IPS-18a (cell line): Measurements from ENCODE around the gene SUOX.
A peak's percentile ranks its signal among the peaks of the same experiment; 100 is the strongest.
"Not testable (repeated sequence)": the region's sequence is repeated elsewhere in the genome, so short reads cannot be mapped to it uniquely, and the experiment has no call there.

ENCODE experiments used
- H3K27ac ChIP-seq: one replicate; pipeline ENCODE4 v1.5.1; 2013; ENCODE audit warnings: low read length
- H3K27me3 ChIP-seq: one replicate; pipeline ENCODE4 v1.6.1; 2013; ENCODE audit warnings: mild to moderate bottlenecking, low read length; ENCODE audit not compliant: control insufficient read depth, insufficient read depth
- H3K36me3 ChIP-seq: one replicate; pipeline ENCODE4 v1.6.1; 2013; ENCODE audit warnings: low read depth, low read length; ENCODE audit not compliant: control insufficient read depth
- H3K4me1 ChIP-seq: one replicate; pipeline ENCODE4 v1.6.1; 2013; ENCODE audit warnings: low read depth, low read length; ENCODE audit not compliant: control insufficient read depth
- H3K4me3 ChIP-seq: one replicate; pipeline ENCODE4 v1.5.1; 2013; ENCODE audit warnings: low read length
- H3K9ac ChIP-seq: one replicate; pipeline ENCODE4 v1.6.1; 2013; ENCODE audit warnings: mild to moderate bottlenecking, low read length, moderate library complexity
- H3K9me3 ChIP-seq: one replicate; pipeline ENCODE4 v1.6.1; 2013; ENCODE audit warnings: low read depth, low read length; ENCODE audit not compliant: control insufficient read depth

The SUOX gene

DNA sequence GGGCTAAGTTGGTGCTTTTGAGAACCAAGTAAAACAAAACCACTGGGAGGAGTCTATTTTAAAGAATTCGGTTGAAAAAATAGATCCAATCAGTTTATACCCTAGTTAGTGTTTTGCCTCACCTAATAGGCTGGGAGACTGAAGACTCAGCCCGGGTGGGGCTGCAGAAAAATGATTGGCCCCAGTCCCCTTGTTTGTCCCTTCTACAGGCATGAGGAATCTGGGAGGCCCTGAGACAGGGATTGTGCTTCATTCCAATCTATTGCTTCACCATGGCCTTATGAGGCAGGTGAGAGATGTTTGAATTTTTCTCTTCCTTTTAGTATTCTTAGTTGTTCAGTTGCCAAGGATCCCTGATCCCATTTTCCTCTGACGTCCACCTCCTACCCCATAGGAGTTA, 25.0 kb upstream of the SUOX start:
- peaks cover 28% of the 10 kb centered on the region for H3K36me3 ChIP-seq
- H3K9ac ChIP-seq, result no peak overlapping the region
- no peaks in the 10 kb centered on the region for H3K9me3 ChIP-seq
- no peak overlapping the region for H3K27ac ChIP-seq
- H3K27me3 ChIP-seq, result no peaks in the 10 kb centered on the region
- H3K4me1 ChIP-seq, result peaks cover 8% of the 10 kb centered on the region
- H3K4me3 ChIP-seq, result no peak overlapping the region

DNA sequence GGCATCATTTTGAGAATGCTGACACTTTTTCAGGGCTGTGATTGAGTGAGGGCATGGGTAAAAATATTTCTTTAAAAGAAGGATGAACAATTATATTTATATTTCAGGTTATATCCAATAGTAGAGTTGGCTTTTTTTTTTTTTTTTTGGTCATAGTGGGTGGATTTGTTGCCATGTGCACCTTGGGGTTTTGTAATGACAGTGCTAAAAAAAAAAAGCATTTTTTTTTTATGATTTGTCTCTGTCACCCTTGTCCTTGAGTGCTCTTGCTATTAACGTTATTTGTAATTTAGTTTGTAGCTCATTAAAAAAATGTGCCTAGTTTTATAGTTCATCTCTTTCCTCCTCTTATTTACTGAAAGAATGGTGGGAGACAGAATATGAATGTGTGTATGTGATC, 24.6 kb upstream of the SUOX start:
- Histone ChIP-seq H3K27me3 (no peaks in the 10 kb centered on the region), H3K4me3 (peak overlapping the region; percentile 59), H3K9me3 (no peaks in the 10 kb centered on the region), H3K36me3 (peaks cover 28% of the 10 kb centered on the region), H3K9ac (peak overlapping the region; percentile 21), H3K27ac (no peak overlapping the region), H3K4me1 (peaks cover 8% of the 10 kb centered on the region)

DNA sequence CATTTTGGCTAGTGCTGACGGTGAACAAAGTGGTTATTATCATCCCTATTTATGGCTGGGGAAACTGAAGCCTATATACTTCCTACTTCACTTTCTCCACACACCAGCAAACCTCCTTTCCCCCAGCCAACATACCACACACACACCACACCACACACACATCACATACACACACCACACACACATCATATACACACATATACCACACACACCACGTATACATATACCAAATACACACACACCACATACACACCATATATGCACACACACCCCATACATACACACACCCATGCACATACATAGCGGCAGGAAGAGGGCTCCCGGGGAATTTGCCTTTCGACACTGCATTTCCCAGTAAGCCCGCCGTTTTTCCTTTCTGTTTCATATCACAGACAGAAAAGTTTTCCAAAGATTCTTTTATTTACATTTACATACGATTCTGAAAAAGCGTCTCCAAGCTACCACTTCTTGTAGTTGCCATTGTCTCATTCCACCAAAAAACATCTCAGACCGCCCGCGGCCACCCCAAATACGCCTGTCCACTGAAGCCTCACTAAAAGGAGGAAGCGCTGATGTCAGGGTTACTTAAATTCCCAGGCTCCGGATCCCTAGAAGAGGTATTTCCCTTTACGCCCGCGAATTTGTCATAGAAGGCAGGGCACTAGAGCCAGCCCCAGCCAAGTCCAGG, 24.0 kb upstream of the SUOX start:
- H3K4me3 ChIP-seq, result peak overlapping the region; percentile 59
- peak overlapping the region; percentile 21 for H3K9ac ChIP-seq
- peaks cover 5% of the 10 kb centered on the region for H3K4me1 ChIP-seq
- H3K36me3 ChIP-seq, result peaks cover 27% of the 10 kb centered on the region
- no peaks in the 10 kb centered on the region for H3K27me3 ChIP-seq
- no peaks in the 10 kb centered on the region for H3K9me3 ChIP-seq
- H3K27ac ChIP-seq, result no peak overlapping the region

DNA sequence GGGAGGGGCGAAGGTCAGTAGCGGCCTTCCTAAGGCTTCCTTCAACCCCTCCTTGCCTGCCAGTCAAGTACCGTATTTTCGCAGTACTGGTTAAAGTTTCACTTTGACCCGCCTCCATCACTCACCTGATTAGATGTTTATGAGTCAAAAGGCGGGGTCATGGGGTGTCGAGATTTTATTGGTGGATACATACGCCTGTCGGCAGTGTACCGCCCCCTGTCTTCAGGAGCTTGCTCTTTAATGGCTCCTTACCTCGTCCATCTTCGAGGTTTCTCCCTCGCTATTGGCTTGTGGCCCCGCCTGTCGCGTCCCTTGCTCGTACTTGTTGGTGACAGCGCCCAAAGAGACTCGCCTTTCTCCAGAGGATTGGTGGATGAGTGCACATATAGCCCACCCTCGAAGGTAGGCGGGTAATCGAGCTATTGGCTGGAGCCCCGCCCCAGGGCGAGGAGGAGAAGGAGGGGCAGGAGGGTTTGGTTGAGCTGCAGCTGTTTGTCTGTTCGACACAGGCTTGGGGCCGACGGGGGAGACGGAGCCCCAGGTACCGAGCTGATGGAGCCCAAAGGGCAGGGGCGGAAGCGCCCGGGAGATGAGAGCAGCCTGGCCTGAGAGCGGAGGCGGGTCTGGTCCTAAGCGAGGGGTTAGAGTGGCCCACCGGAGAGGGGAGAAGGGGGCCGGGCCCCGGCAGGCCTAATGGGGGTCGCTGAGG, 23.3 kb upstream of the SUOX start, which contains the start of gene RAB5B:
Gene RAB5B (plus strand): TSS at position 480 of the 709 bp plus-strand sequence. CDS start 12,883 bp downstream, outside the sequence.
- Histone ChIP-seq H3K27ac (peak within 1 kb of the TSS; percentile 10), H3K4me1 (peaks cover 5% of the 10 kb centered on the region), H3K36me3 (peaks cover 20% of the 10 kb centered on the region), H3K27me3 (no peaks in the 10 kb centered on the region), H3K4me3 (peak within 1 kb of the TSS; percentile 91), H3K9ac (peak within 1 kb of the TSS; percentile 80), H3K9me3 (no peaks in the 10 kb centered on the region)

DNA sequence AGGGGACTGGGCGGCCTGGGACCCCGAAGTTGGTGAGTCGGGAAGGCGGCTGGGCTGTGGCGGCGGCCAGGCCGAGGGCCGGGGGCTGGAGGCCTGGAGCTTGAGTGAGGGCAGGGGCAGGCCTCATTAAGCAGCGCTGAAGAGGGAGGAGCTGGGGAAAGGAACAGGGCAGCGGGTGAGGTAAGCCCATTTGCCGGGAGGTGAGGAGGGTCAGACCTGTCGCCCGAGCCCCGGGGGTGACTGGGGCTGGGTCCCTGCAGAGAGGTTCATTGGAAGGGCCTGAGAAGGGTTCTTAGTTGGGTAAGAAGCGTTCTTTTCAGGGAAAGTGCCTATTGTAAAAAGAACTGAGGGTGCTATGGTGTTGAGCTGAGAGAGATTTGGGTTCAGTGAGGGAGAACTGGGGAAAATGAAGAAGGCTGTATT, 22.8 kb upstream of the SUOX start:
- H3K27me3 ChIP-seq, result no peaks in the 10 kb centered on the region
- H3K27ac ChIP-seq, result peak overlapping the region; percentile 10
- no peaks in the 10 kb centered on the region for H3K9me3 ChIP-seq
- H3K4me3 ChIP-seq, result peak overlapping the region; percentile 91
- H3K4me1 ChIP-seq, result peaks cover 5% of the 10 kb centered on the region
- H3K9ac ChIP-seq, result peak overlapping the region; percentile 80
- H3K36me3 ChIP-seq, result peaks cover 19% of the 10 kb centered on the region

DNA sequence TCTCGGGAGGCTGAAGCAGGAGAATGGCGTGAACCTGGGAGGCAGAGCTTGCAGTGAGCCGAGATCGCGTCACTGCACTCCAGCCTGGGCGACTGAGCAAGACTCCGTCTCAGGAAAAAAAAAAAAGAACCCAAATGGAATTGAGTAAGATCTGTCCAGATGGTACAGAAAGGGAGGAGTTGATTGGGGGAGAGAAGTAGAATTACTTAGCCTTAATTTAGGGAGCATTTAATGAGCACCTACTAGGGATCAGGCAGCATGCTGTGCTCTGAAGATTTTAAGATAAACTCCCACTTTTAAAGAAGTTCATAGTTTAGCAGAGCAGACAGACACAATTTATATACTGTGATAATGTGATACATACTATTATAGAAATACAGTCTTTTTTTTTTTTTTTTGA, 18.7 kb upstream of the SUOX start:
- no peaks in the 10 kb centered on the region for H3K27me3 ChIP-seq
- H3K9ac ChIP-seq, result no peak overlapping the region
- no peaks in the 10 kb centered on the region for H3K4me1 ChIP-seq
- no peak overlapping the region for H3K27ac ChIP-seq
- no peaks in the 10 kb centered on the region for H3K9me3 ChIP-seq
- H3K36me3 ChIP-seq, result peaks cover 12% of the 10 kb centered on the region
- no peak overlapping the region for H3K4me3 ChIP-seq

DNA sequence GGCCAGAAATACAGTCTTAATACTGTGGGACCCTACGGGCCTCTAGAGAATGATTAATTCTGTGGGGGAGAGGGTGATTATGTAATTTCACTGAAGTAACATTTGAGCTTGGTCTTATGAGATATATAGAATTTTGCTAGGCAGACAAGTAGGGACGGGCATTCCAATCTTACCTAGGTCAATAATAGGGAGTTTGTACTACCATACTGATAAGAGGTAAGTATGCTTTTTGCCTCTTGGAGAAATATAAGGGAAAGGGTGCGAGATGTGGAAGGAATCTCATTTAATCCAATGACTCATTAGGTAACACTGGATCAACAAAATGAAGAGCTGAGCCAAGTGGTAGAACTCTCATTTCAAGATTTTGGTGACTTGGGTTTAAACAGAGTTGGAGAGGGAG, 18.0 kb upstream of the SUOX start:
- Histone ChIP-seq H3K27ac (no peak overlapping the region), H3K4me3 (no peak overlapping the region), H3K9me3 (no peaks in the 10 kb centered on the region), H3K36me3 (peaks cover 12% of the 10 kb centered on the region), H3K27me3 (no peaks in the 10 kb centered on the region), H3K4me1 (no peaks in the 10 kb centered on the region), H3K9ac (no peak overlapping the region)

DNA sequence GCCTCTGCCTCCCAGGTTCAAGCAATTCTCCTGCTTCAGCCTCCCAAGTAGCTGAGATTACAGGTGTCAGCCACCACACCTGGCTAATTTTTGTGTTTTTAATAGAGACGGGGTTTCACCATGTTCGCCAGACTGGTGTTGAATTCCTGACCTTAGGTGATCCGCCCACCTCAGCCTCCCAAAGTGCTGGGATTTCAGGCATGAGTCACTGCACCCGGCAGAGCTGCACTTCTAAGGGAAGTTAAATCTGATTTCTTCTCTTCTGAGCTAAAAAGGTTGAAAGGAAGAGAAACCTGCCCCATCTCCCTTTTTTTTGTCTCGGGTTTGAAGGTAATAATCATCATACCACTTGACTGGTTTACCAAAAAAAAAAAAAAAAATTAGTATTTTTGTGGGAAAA, 15.2 kb upstream of the SUOX start:
- H3K27me3 ChIP-seq, H3K4me3 ChIP-seq, H3K9ac ChIP-seq, H3K27ac ChIP-seq, H3K4me1 ChIP-seq, H3K9me3 ChIP-seq: not testable (repeated sequence)
- H3K36me3 ChIP-seq, result peaks cover 16% of the 10 kb centered on the region

DNA sequence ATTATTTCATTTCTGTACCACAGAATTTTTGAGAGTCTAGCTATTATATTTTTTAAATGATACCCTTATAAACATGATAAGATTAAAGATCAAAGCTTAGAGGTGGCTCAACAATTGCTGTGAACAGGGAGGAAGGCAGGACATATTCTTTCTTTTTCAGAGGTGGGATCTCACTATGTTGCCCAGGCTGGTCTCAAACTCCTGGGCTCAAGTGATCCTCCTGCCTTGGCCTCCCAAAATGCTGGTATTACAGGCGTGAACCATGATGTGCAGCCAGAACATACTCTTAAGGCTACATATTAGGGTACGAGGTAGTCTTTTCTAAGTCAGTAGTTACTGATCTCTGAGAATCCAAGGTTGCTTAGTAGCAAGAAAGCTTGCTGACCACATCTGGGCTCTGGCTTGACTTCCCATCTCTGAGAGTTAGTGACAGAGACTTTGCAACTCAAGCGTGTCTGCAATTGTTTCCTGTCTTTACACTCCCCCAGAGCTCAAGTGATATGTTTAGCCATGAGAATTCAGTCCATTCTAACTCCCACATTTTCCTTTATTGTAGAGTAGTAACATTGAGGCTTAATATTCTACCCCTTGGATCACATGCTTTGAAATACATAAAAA, 14.6 kb upstream of the SUOX start:
- no peak overlapping the region for H3K27ac ChIP-seq
- H3K27me3 ChIP-seq, result no peaks in the 10 kb centered on the region
- no peak overlapping the region for H3K9ac ChIP-seq
- peaks cover 16% of the 10 kb centered on the region for H3K36me3 ChIP-seq
- no peak overlapping the region for H3K4me3 ChIP-seq
- H3K9me3 ChIP-seq, result no peaks in the 10 kb centered on the region
- no peaks in the 10 kb centered on the region for H3K4me1 ChIP-seq

DNA sequence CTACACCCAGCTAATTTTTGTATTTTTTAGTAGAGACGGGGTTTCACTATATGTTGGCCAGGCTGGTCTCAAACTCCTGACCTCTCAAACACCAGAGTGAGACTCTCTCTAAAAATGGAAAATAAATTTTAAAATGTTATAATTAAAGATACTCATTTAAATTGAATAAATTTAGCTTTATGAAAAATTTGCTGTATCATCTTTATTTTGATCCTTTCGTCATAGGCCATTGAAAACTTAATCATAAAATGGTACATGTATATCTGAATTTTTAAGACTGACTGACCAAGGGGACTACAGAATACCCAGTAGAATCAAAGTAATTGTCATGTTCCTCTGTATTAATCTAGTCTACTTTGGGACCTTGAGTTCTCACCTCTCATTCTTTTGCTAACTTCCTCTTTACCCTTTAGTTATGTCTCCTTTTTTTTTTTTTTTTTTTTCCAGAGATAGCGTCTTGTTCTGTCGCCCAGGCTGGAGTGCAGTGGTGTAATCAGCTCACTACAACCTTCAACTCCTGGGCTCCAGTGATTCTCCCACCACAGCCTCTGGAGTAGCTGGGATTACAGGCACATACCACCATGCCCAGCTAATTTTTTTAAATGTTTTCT, 13.7 kb upstream of the SUOX start:
- no peak overlapping the region for H3K9ac ChIP-seq
- H3K36me3 ChIP-seq, result peaks cover 16% of the 10 kb centered on the region
- no peaks in the 10 kb centered on the region for H3K9me3 ChIP-seq
- no peaks in the 10 kb centered on the region for H3K4me1 ChIP-seq
- no peak overlapping the region for H3K27ac ChIP-seq
- no peak overlapping the region for H3K4me3 ChIP-seq
- no peaks in the 10 kb centered on the region for H3K27me3 ChIP-seq

DNA sequence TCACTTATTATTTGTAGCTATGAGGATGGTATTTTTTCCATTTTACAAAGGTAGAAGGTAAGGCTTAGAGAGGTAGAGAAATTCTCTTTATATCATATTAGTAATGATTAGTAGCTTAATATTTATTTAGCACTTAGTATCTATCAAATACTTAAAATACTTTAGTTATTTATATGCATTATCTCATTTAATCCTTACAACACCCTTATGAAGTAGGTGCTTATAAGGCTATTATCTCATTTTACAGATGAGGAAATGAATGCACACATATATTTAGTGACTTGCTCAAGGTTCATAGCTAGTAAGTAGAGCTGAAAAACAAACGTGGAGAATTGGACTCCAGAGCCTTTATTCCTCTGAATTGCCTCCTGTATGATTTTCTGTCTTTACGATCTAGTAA, 12.2 kb upstream of the SUOX start:
- Histone ChIP-seq H3K36me3 (peaks cover 14% of the 10 kb centered on the region), H3K27ac (no peak overlapping the region), H3K4me1 (no peaks in the 10 kb centered on the region), H3K27me3 (no peaks in the 10 kb centered on the region), H3K9ac (no peak overlapping the region), H3K4me3 (no peak overlapping the region), H3K9me3 (no peaks in the 10 kb centered on the region)
